CD4-positive, alpha-beta T cell treated with Interleukin-21 for 1 hour (primary cell): ENCODE data around the gene DNASE1.
A peak's percentile ranks its signal among the peaks of the same experiment; 100 is the strongest.

Source experiments
- DNase-seq: peaks from one replicate; pipeline ENCODE4 v3.0.0-alpha.2; 2020

DNASE1 gene

GRCh38 chr16:3665508-3665907 is 11.0 kb downstream of the DNASE1 start:
- peak; percentile 50 for DNase-seq

DNA sequence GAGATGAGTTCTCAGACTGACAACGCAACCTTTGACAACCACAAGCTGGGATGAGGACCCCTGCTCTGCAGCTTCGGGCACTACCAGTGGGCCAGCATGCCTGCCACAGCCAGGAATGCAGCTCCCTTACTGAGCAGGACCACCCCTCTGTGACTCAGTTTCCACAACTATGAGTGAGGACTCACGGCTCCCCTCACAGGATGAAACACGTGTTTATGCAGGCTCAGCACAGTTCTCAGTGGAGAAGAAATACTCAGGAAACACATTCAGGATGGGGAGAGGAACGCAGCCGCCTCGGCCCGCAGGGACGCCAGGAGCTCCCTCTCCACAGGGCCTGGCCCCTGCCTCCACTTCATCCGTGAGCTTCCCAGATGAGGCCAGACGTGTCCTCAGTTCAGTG is 14.1 kb downstream of the DNASE1 start:
- DNase-seq = no peak

DNA sequence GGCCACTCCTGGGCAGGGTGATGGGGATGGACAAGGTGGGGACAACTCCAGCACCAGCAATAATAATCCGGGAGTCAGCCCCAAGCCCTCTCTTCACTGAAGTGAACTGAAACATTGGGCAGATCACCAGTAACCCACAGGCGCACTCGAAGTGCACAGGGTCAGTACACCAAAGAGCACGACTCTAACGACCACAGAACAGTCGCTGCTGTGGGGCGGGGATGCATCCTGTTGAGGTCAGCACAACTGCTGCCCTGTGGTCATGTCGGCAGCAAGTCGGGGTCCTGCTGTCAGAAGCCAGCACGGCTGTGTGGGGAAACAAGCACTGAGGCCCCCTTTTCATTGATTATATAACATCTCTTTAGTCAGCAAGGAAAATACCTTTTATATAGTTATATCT is 14.6 kb downstream of the DNASE1 start:
- DNase-seq = no peak

DNA sequence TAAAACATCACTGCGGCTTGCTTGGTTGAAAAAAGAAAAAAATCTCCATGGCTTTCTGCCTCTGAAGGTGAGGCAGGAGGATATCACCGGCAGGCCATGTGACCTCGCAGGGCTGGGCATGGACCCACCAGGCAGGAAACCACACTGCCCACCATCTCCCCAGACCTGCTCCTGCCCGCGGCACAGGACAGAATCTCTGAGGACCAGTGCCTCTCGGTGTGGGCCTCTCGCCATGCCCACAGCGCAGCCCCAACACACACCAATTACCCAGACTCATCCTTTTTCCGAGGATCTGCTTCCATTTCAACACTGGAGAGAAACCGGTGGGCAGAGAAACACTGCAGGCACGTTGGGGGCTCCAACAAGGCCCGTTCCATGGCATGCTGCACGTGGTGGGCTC is 16.2 kb downstream of the DNASE1 start:
- DNase-seq = no peak

DNA sequence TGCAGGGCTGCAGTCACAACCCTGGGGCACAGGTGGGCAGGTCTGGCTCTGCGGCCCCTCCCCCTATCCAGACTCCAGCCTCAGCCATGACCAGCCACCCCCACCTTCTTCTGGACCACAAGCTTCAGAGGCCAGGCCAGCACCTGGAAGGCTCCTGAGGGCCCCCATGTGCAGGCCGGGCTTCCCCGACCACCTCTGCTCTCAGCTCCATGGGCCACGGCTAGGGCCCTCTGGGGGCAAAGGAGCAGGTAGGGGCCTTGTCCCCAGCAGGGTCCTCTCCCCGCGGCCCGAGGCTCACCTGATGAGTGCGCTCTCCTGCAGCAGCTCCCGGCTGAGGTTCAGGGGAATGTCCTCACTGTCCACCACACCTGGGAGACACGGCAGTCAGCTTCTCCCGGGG is 16.9 kb downstream of the DNASE1 start:
- no peak for DNase-seq

- no peak for DNase-seq
Measured at GRCh38 chr16:3672571-3673041, 18.1 kb downstream of the DNASE1 start.

DNA sequence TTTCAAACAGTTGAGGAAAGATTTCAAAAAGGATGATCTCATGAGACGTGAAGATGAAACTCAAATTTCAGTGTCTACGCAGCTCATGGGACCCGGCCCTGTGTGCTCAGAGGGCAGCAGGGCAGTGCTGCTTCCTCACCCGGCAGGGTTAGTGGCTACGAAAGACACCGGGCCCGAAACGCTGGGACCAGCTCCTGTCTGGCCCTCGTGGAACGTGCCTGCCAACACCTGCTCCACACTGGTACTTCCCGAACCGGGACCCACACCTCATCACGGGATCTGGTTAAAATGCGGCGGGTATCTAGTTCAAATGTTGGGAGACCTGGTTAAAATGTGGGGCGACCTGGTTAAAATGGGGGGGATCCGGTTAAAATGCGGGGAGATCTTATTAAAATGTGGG is 18.7 kb downstream of the DNASE1 start:
- DNase-seq = no peak

GRCh38 chr16:3673676-3674377 is 19.3 kb downstream of the DNASE1 start:
- no peak for DNase-seq

GRCh38 chr16:3674513-3675295 is 20.2 kb downstream of the DNASE1 start:
- no peak for DNase-seq

GRCh38 chr16:3675601-3676130 is 21.2 kb downstream of the DNASE1 start:
- DNase-seq = no peak

DNA sequence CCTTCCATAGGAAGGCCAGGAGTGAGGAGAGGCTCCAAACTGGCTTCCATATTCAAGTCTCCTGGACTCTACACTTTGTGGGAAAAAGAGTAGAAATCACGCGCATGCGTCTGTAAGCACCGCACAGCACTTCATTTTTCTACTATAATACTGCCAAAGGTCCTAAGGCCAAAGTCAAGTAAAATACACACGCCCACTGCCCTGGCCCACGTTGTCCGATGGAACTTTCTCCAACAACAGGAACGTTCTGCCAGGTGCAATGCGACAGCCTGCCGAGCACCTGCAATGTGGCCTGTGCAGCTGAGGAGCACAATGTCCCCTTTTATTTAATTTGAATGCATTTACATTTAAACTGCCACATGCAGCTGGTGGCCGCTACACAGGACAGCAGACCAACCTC is 23.5 kb downstream of the DNASE1 start:
- no peak for DNase-seq

GRCh38 chr16:3681206-3681605 is 26.7 kb downstream of the DNASE1 start:
- DNase-seq = no peak

DNA sequence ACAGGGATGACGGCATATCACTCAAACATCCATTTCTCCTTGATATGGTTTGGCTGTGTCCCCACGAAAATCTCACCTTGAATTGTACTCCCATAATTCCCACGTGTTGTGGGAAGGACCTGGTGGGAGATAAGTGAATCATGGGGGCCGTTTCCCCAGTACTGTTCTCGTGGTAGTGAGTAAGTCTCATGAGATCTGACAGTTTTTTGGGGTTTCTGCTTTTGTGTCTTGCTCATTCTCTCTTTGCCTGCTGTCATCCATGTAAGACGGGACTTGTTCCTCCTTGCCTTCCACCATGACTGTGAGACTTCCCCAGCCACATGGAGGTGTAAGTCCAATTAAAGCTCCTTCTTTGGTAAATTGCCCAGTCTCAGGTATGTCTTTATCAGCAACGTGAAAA is 32.5 kb downstream of the DNASE1 start:
- no peak for DNase-seq

DNA sequence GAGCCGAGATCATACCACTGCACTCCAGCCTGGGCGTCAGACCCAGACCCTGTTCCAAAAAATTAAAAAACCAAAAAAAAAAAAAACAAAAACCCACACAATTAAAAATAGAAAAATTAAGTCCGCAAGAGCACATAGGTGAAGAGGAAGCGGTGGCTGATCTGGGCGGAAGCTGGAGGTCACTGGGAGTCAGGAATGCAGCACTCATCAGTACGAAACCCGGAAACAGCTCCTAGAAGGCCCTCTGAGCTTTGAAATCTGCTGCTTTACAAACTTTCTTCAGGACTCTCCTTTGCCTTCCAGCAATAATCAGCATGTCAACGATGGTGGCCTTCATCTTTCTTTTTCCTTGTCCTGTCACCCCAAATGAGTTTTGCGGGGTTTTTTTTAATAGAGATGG is 33.3 kb downstream of the DNASE1 start:
- no peak for DNase-seq

GRCh38 chr16:3689731-3690130 is 35.2 kb downstream of the DNASE1 start:
- DNase-seq = no peak

DNA sequence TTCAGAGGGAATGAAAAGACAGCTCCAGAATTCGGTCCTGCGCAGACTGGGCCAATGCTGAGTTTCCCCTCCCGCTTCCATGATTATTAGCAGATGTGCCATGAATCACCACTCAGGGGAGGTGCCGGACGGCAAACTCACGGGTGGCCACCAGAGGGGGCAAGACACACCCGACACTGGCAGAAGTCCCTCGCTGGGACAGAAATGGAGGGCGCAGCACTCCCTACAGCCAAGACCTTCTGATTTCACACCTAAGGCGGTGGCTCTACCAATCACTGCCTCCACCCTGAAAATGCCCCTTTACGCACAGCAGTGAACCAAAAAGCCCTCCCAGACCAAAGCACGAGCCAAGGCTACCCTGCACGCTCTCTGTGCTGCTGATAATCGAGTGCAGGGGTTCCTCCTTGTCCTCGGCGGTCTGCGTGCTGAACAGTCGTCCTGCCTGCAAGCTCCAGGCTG is 36.0 kb downstream of the DNASE1 start:
- DNase-seq = peak; percentile 87

DNA sequence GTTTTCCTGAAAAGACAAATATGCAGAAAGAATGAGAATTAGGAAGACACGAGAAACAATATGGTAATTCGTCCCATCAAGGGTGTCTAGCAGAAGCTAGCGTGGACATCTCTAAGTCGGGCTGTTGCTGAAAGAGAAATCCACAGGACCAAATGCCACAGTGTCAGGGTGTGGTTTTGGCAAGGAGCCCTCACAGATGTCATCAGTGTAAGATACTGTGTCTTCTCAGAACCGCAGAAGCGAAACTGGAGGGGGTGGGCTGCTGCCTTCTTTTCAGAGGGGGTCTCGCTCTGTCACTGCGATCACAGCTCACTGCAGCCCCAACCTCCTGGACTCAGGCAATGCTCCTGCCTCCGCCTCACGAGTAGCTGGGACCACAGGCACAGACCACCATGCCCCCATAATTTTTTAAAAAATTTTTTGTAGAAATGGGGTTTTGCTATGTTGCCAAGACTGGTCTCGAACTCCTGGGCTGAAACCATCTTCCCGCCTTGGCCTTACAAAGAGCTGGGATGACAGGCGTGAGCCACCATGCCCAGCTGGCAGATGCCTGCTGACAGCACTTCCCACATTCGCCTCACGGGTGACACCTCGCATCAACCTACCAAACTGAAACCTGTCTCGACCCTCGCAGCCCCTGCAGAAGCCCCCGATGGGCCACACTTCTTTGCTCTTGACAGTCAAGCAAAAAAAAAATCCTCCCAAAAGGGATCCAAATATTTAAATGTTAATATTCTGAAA is 36.7 kb downstream of the DNASE1 start:
- no peak for DNase-seq

- DNase-seq = no peak
Measured at GRCh38 chr16:3691761-3692160, 37.3 kb downstream of the DNASE1 start.

DNA sequence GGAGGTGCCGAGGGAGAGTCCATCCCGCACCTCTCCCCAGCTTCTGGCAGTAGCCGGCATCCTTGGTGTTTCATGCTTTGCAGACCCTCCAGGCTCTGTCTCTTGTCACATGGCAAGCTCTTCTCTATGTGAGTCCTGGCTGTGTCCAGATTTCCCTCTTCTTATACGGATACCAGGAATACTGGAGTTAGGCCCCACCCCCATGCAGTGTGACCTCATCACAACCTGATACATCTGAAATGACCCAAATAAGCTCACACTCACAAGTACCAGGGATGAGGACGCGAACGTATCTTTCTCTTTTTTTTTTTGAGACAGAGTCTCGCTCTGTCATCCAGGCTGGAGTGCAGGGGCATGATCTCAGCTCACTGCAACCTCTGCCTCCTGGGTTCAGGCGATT is 39.6 kb downstream of the DNASE1 start:
- no peak for DNase-seq

DNA sequence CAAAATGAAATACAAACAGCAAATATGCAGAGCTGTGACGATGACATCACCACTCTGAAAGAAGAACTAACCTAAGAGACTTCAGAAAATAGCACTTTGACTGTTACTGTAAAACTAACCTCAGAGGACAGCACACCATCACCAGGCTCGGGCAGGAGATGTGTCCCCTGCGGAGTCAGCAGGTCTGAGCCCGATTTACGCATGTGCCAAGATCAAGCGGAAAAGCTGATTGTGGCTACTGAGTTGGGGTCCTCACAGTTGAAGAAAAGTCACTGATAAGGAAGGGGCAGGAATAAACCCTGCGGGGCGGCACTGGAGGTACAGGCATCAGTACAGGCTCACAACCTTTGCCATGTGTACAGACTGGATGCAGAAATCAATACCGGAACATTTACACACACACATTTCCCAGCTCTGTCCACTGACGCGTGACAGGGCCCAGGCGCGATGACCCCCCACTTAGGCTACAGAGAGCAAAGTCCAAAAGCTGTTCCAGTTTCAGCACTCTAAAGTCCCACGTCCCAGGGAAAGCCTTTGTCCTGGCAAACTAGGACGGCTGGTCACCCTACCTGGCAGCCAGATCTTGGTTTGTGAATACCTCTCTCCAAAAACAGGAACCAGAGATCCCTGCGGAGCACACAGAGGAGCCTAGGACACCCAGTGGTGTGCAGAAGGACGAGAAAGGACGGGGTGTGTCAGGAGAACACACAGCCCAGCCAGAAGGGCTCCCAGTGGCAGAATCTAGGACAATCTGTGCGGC is 41.3 kb downstream of the DNASE1 start:
- DNase-seq = no peak

DNA sequence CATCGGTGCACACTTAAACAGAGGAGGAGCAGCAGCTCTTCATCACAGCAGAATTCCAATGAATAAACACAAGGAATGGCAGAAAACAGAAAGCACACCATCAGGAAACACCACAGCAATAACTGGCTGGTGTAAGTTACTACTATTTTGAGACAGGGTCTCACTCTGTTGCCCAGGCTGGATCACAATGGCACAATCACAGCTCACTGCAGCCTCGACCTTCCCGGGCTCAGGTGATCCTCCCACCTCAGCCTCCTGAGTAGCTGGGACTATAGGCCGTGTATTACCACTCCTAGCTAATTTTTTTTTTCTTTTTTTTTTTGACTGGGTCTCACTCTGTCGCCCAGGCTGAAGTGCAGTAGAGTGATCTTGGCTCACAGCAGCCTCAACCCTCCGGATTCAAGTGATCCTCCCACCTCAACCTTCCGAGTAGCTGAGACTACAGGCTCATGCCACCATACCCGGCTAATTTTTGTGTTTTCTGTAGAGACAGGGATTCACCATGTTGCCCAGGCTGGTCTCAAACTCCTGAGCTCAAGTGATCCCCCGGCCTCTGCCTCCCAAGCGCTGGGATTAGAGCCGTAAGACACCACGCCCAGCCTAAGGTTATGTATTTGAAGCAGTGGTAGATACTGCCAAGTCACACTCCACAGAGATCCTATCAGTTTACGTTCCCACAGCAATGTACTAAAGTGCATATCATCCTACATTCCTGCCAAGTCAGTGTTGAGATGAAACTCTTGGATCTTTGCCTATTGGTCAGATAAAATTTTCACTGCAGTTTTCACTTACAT is 42.1 kb downstream of the DNASE1 start:
- DNase-seq = no peak

GRCh38 chr16:3698941-3699340 is 44.5 kb downstream of the DNASE1 start:
- no peak for DNase-seq
